PC-9 (cell line): Measurements from ENCODE around the gene GPR108.

ENCODE experiments used
- CTCF ChIP-seq: fragments of 200-600 bp; sonication (generic); conservative IDR thresholded peaks from 2 replicates; pipeline ENCODE4 v1.6.1; 2017; ENCODE audit warnings: mixed run types, antibody characterized with exemption, mild to moderate bottlenecking, moderate library complexity
- EZH2 ChIP-seq: fragments of 200-600 bp; sonication (generic); IDR thresholded peaks from 2 replicates; pipeline ENCODE4 v1.8.0; 2017; ENCODE audit warnings: antibody characterized with exemption, low read depth

DNA sequence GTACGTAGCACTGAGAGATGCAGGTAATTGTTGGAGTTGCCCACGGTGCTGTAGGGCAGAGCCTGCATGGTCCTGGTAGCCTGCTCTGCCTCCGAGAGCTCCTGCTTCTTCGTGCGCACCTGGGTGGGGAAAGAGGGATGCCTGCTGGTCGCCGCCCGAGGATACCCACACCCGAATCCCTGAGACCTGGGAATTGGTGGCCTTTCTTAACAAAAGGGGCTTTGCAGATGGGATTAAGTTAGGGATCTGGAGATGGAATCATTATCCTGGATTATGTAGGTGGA lies 26.4 kb downstream of the GPR108 start:
- TF ChIP-seq CTCF (no peak), EZH2 (no peak)
